Measurements from ENCODE around the gene FBXO30. TPM values are rescaled to one million over a fixed set of nuclear protein-coding genes. Genes with fewer than 3 reads are reported as not detected.

The FBXO30 gene
- total and polyA plus RNA-seq, 9 of the 15 experiments (the other 6 are each of a cell fraction or from before 2014, with no cell fraction given) = 3.6 to 12.8 (median 7.1) TPM

GRCh38 chr6:145749632-145750031 lies 65.0 kb downstream of the FBXO30 start (continued):
- TF ChIP-seq, protein P1, sequence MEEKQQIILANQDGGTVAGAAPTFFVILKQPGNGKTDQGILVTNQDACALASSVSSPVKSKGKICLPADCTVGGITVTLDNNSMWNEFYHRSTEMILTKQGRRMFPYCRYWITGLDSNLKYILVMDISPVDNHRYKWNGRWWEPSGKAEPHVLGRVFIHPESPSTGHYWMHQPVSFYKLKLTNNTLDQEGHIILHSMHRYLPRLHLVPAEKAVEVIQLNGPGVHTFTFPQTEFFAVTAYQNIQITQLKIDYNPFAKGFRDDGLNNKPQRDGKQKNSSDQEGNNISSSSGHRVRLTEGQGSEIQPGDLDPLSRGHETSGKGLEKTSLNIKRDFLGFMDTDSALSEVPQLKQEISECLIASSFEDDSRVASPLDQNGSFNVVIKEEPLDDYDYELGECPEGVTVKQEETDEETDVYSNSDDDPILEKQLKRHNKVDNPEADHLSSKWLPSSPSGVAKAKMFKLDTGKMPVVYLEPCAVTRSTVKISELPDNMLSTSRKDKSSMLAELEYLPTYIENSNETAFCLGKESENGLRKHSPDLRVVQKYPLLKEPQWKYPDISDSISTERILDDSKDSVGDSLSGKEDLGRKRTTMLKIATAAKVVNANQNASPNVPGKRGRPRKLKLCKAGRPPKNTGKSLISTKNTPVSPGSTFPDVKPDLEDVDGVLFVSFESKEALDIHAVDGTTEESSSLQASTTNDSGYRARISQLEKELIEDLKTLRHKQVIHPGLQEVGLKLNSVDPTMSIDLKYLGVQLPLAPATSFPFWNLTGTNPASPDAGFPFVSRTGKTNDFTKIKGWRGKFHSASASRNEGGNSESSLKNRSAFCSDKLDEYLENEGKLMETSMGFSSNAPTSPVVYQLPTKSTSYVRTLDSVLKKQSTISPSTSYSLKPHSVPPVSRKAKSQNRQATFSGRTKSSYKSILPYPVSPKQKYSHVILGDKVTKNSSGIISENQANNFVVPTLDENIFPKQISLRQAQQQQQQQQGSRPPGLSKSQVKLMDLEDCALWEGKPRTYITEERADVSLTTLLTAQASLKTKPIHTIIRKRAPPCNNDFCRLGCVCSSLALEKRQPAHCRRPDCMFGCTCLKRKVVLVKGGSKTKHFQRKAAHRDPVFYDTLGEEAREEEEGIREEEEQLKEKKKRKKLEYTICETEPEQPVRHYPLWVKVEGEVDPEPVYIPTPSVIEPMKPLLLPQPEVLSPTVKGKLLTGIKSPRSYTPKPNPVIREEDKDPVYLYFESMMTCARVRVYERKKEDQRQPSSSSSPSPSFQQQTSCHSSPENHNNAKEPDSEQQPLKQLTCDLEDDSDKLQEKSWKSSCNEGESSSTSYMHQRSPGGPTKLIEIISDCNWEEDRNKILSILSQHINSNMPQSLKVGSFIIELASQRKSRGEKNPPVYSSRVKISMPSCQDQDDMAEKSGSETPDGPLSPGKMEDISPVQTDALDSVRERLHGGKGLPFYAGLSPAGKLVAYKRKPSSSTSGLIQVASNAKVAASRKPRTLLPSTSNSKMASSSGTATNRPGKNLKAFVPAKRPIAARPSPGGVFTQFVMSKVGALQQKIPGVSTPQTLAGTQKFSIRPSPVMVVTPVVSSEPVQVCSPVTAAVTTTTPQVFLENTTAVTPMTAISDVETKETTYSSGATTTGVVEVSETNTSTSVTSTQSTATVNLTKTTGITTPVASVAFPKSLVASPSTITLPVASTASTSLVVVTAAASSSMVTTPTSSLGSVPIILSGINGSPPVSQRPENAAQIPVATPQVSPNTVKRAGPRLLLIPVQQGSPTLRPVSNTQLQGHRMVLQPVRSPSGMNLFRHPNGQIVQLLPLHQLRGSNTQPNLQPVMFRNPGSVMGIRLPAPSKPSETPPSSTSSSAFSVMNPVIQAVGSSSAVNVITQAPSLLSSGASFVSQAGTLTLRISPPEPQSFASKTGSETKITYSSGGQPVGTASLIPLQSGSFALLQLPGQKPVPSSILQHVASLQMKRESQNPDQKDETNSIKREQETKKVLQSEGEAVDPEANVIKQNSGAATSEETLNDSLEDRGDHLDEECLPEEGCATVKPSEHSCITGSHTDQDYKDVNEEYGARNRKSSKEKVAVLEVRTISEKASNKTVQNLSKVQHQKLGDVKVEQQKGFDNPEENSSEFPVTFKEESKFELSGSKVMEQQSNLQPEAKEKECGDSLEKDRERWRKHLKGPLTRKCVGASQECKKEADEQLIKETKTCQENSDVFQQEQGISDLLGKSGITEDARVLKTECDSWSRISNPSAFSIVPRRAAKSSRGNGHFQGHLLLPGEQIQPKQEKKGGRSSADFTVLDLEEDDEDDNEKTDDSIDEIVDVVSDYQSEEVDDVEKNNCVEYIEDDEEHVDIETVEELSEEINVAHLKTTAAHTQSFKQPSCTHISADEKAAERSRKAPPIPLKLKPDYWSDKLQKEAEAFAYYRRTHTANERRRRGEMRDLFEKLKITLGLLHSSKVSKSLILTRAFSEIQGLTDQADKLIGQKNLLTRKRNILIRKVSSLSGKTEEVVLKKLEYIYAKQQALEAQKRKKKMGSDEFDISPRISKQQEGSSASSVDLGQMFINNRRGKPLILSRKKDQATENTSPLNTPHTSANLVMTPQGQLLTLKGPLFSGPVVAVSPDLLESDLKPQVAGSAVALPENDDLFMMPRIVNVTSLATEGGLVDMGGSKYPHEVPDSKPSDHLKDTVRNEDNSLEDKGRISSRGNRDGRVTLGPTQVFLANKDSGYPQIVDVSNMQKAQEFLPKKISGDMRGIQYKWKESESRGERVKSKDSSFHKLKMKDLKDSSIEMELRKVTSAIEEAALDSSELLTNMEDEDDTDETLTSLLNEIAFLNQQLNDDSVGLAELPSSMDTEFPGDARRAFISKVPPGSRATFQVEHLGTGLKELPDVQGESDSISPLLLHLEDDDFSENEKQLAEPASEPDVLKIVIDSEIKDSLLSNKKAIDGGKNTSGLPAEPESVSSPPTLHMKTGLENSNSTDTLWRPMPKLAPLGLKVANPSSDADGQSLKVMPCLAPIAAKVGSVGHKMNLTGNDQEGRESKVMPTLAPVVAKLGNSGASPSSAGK (IDR thresholded peaks at IDR 0.05) = no peak
- TF ChIP-seq ZNF766 (CRISPR knock-in tag; conservative IDR thresholded peaks at IDR 0.05) (0 out of 2 replicates have a peak, but pooled peaks have one; percentile 42), TAF9B (IDR thresholded peaks at IDR 0.05; ENCODE audit: partially characterized antibody) (peak; percentile 57), BACH1 (tag; IDR thresholded peaks at IDR 0.05) (peak; percentile 99), TRIM24 (IDR thresholded peaks at IDR 0.05) (peak in 1 of 2 experiments; percentile 36; a peak in 1 of 4 replicates), NEUROD1 (IDR thresholded peaks at IDR 0.05; ENCODE audit: borderline replicate concordance, low read depth, low read length, partially characterized antibody) (no peak), BRCA1 (IDR thresholded peaks at IDR 0.05) (no peak), BRCA1 (CRISPR knock-in tag; IDR thresholded peaks at IDR 0.05) (no peak), CHCHD3 (CRISPR knock-in tag; IDR thresholded peaks at IDR 0.05) (no peak), TEAD4 (IDR thresholded peaks at IDR 0.05; ENCODE audit: low read length) (peak; percentile 66), TEAD4 (CRISPR knock-in tag; IDR thresholded peaks at IDR 0.05; ENCODE audit: borderline replicate concordance) (no peak), ZNF311 (CRISPR knock-in tag; IDR thresholded peaks at IDR 0.05) (no peak)
- TF ChIP-seq, protein P2, sequence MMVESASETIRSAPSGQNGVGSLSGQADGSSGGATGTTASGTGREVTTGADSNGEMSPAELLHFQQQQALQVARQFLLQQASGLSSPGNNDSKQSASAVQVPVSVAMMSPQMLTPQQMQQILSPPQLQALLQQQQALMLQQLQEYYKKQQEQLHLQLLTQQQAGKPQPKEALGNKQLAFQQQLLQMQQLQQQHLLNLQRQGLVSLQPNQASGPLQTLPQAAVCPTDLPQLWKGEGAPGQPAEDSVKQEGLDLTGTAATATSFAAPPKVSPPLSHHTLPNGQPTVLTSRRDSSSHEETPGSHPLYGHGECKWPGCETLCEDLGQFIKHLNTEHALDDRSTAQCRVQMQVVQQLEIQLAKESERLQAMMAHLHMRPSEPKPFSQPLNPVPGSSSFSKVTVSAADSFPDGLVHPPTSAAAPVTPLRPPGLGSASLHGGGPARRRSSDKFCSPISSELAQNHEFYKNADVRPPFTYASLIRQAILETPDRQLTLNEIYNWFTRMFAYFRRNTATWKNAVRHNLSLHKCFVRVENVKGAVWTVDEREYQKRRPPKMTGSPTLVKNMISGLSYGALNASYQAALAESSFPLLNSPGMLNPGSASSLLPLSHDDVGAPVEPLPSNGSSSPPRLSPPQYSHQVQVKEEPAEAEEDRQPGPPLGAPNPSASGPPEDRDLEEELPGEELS (CRISPR knock-in tag; IDR thresholded peaks at IDR 0.05; ENCODE audit: borderline replicate concordance) = no peak
- TF ChIP-seq, protein P3, sequence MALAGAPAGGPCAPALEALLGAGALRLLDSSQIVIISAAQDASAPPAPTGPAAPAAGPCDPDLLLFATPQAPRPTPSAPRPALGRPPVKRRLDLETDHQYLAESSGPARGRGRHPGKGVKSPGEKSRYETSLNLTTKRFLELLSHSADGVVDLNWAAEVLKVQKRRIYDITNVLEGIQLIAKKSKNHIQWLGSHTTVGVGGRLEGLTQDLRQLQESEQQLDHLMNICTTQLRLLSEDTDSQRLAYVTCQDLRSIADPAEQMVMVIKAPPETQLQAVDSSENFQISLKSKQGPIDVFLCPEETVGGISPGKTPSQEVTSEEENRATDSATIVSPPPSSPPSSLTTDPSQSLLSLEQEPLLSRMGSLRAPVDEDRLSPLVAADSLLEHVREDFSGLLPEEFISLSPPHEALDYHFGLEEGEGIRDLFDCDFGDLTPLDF (CRISPR knock-in tag; IDR thresholded peaks at IDR 0.05) = no peak

Data from K562 (cell line).